ENCODE results near the gene TLR5.
A peak's percentile ranks its signal among the peaks of the same experiment; 100 is the strongest.
"Not testable (repeated sequence)": the region's sequence is repeated elsewhere in the genome, so short reads cannot be mapped to it uniquely, and the experiment has no call there.

Gene TLR5

GRCh38 chr1:223142795-223143536 is at the start of gene TLR5:
Gene TLR5 (minus strand): TSS chr1:223143248. CDS start chr1:223113031, 30,217 bp downstream.
- DNase-seq = peak; percentile 94

- no peak for DNase-seq
Measured at GRCh38 chr1:223189903-223190724, 47.1 kb upstream of the TLR5 start.

- no peak for DNase-seq
Measured at GRCh38 chr1:223189525-223189902, 46.5 kb upstream of the TLR5 start.

- DNase-seq = no peak
Measured at GRCh38 chr1:223188618-223189356, 45.7 kb upstream of the TLR5 start.

- no peak for DNase-seq
Measured at GRCh38 chr1:223186800-223187199, 43.8 kb upstream of the TLR5 start.

- no peak for DNase-seq
Measured at GRCh38 chr1:223183268-223183862, 40.3 kb upstream of the TLR5 start.

- DNase-seq = no peak
Measured at GRCh38 chr1:223180731-223181321, 37.8 kb upstream of the TLR5 start.

- DNase-seq = no peak
Measured at GRCh38 chr1:223179786-223180185, 36.7 kb upstream of the TLR5 start.

GRCh38 chr1:223179280-223179679 is 36.2 kb upstream of the TLR5 start:
- DNase-seq = no peak

GRCh38 chr1:223177681-223178080 is 34.6 kb upstream of the TLR5 start:
- DNase-seq = peak; percentile 16

- no peak for DNase-seq
Measured at GRCh38 chr1:223176437-223176836, 33.4 kb upstream of the TLR5 start.

- DNase-seq = no peak
Measured at GRCh38 chr1:223175633-223176032, 32.6 kb upstream of the TLR5 start.

- DNase-seq = peak; percentile 51
Measured at GRCh38 chr1:223175032-223175431, 32.0 kb upstream of the TLR5 start.

- not testable (repeated sequence) for DNase-seq
Measured at GRCh38 chr1:223169458-223169857, 26.4 kb upstream of the TLR5 start.

GRCh38 chr1:223161321-223161720 is 18.3 kb upstream of the TLR5 start:
- DNase-seq = no peak

GRCh38 chr1:223156343-223156742 is 13.3 kb upstream of the TLR5 start:
- DNase-seq = no peak

- no peak for DNase-seq
Measured at GRCh38 chr1:223155153-223155552, 12.1 kb upstream of the TLR5 start.

- DNase-seq = no peak
Measured at GRCh38 chr1:223153177-223154119, 10.4 kb upstream of the TLR5 start.

GRCh38 chr1:223152399-223152798 is 9.4 kb upstream of the TLR5 start:
- DNase-seq = no peak

GRCh38 chr1:223150443-223150842 is 7.4 kb upstream of the TLR5 start:
- no peak for DNase-seq

GRCh38 chr1:223147873-223148272 is 4.8 kb upstream of the TLR5 start:
- DNase-seq = no peak

GRCh38 chr1:223147409-223147808 is 4.4 kb upstream of the TLR5 start:
- no peak for DNase-seq
